Nephron progenitor cell (in vitro differentiated cells): ENCODE measurements around the gene PITPNC1.

Experiments
- DNase-seq: peaks from one replicate; pipeline ENCODE4 v3.0.0; 2021
- H3K27ac Mint-ChIP-seq: 2 replicates; pipeline ENCODE4 v1.8.0; 2021; ENCODE audit warnings: mild to moderate bottlenecking, moderate library complexity, mixed read lengths
- H3K27me3 Mint-ChIP-seq: 2 replicates; pipeline ENCODE4 v1.8.0; 2021; ENCODE audit warnings: mild to moderate bottlenecking, low read depth, mixed read lengths; ENCODE audit not compliant: poor library complexity
- H3K36me3 Mint-ChIP-seq: 2 replicates; pipeline ENCODE4 v1.8.0; 2021; ENCODE audit warnings: low read depth, mixed read lengths
- H3K4me1 Mint-ChIP-seq: 2 replicates; pipeline ENCODE4 v1.8.0; 2021; ENCODE audit warnings: mixed read lengths
- H3K4me3 Mint-ChIP-seq: 2 replicates; pipeline ENCODE4 v1.8.0; 2021; ENCODE audit warnings: mild to moderate bottlenecking, moderate library complexity, mixed read lengths
- H3K9me3 Mint-ChIP-seq: 2 replicates; pipeline ENCODE4 v1.8.0; 2021; ENCODE audit warnings: mild to moderate bottlenecking, moderate library complexity, mixed read lengths
- CTCF ChIP-seq: fragments of 200-600 bp; sonication (generic); IDR thresholded peaks from 2 replicates; pipeline ENCODE4 v1.5.0; 2021; ENCODE audit warnings: antibody characterized with exemption

Gene PITPNC1

GRCh38 chr17:67532326-67532871 lies 155.3 kb downstream of the PITPNC1 start:
- peaks cover 13% of the 10 kb centered on the region for H3K9me3 Mint-ChIP-seq
- H3K4me1 Mint-ChIP-seq, result peaks cover 56% of the 10 kb centered on the region
- no peak for DNase-seq
- H3K27me3 Mint-ChIP-seq, result peaks cover 26% of the 10 kb centered on the region
- TF ChIP-seq CTCF, result no peak
- H3K27ac Mint-ChIP-seq, result peak overlapping the region; percentile 48
- peak overlapping the region; percentile 29 for H3K4me3 Mint-ChIP-seq
- H3K36me3 Mint-ChIP-seq, result peaks cover 27% of the 10 kb centered on the region

GRCh38 chr17:67534941-67535340 lies 157.9 kb downstream of the PITPNC1 start:
- H3K27ac Mint-ChIP-seq, result no peak overlapping the region
- H3K27me3 Mint-ChIP-seq, result peaks cover 20% of the 10 kb centered on the region
- TF ChIP-seq CTCF, result no peak
- no peak overlapping the region for H3K4me3 Mint-ChIP-seq
- H3K9me3 Mint-ChIP-seq, result peaks cover 13% of the 10 kb centered on the region
- H3K4me1 Mint-ChIP-seq, result peaks cover 39% of the 10 kb centered on the region
- peaks cover 33% of the 10 kb centered on the region for H3K36me3 Mint-ChIP-seq
- DNase-seq, result no peak

GRCh38 chr17:67542219-67543114 lies 165.4 kb downstream of the PITPNC1 start:
- DNase-seq, result no peak
- Mint-ChIP-seq H3K27me3 (no peaks in the 10 kb centered on the region), H3K4me3 (no peak overlapping the region), H3K36me3 (peaks cover 6% of the 10 kb centered on the region), H3K4me1 (peaks cover 5% of the 10 kb centered on the region), H3K27ac (no peak overlapping the region), H3K9me3 (no peaks in the 10 kb centered on the region)
- TF ChIP-seq CTCF, result no peak

- Mint-ChIP-seq H3K27me3 (no peaks in the 10 kb centered on the region), H3K27ac (peak overlapping the region; percentile 22), H3K9me3 (no peaks in the 10 kb centered on the region), H3K4me3 (no peak overlapping the region), H3K4me1 (peaks cover 7% of the 10 kb centered on the region), H3K36me3 (no peaks in the 10 kb centered on the region)
- no peak for TF ChIP-seq CTCF
- no peak for DNase-seq
Measured at GRCh38 chr17:67544364-67544955, 167.4 kb downstream of the PITPNC1 start.

GRCh38 chr17:67546578-67547527 lies 169.8 kb downstream of the PITPNC1 start:
- H3K4me1 Mint-ChIP-seq, result peaks cover 26% of the 10 kb centered on the region
- H3K9me3 Mint-ChIP-seq, result no peaks in the 10 kb centered on the region
- H3K27ac Mint-ChIP-seq, result no peak overlapping the region
- no peak overlapping the region for H3K4me3 Mint-ChIP-seq
- DNase-seq, result no peak
- TF ChIP-seq CTCF, result no peak
- peaks cover 2% of the 10 kb centered on the region for H3K27me3 Mint-ChIP-seq
- no peaks in the 10 kb centered on the region for H3K36me3 Mint-ChIP-seq
